Gastroesophageal sphincter (tissue), 4 donors: ENCODE measurements around the gene DAP. TPM values are rescaled to one million over a fixed set of nuclear protein-coding genes. Genes with fewer than 3 reads are reported as not detected.

Experiments
- ATAC-seq: fragments of 150-250 bp; one replicate; pipeline ENCODE4 v1.9.1; 2016; ENCODE audit warnings: mild to moderate bottlenecking, moderate library complexity
- H3K27ac ChIP-seq, 4 donors: fragments of 200-600 bp; sonication (generic) in 3 of 4; 1 replicate in 3 of 4; 2 replicates in 1 of 4; pipeline ENCODE4 v1.5.1; 2016 to 2019
- H3K27me3 ChIP-seq: fragments of 200-600 bp; sonication (generic); one replicate; pipeline ENCODE4 v1.5.1; 2019
- H3K36me3 ChIP-seq, 2 donors: fragments of 200-600 bp; sonication (generic); one replicate each; pipeline ENCODE4 v1.5.1; 2019; ENCODE audit warnings: control low read depth in 1 of 2
- H3K4me1 ChIP-seq, 3 donors: fragments of 200-600 bp; sonication (generic); 1 replicate in 2 of 3; 2 replicates in 1 of 3; pipeline ENCODE4 v1.5.1; 2016 to 2019; ENCODE audit warnings: control low read depth in 2 of 3
- H3K4me3 ChIP-seq, 2 donors: fragments of 200-600 bp; sonication (generic); one replicate each; pipeline ENCODE4 v1.5.1; 2019; ENCODE audit warnings: mild to moderate bottlenecking in 1 of 2, moderate library complexity in 1 of 2
- H3K9me3 ChIP-seq, 3 donors: fragments of 200-600 bp; sonication (generic); one replicate each; pipeline ENCODE4 v1.5.1; 2017 to 2019; ENCODE audit warnings: control low read depth in 2 of 3
- CTCF ChIP-seq, 4 experiments: fragments of 200-600 bp in 2 of 4; fragments of 450-650 bp in 2 of 4; sonication (generic) in 1 of 4; IDR thresholded peaks; one replicate each; pipeline ENCODE4 v1.5.1; 2017 to 2019; ENCODE audit warnings: antibody characterized with exemption in 4 of 4, mild to moderate bottlenecking in 2 of 4, moderate library complexity in 2 of 4
- EP300 ChIP-seq: sonication (generic); formaldehyde crosslinking; IDR thresholded peaks from one replicate; pipeline ENCODE4 v1.6.1; 2017; ENCODE audit warnings: antibody characterized with exemption, mild to moderate bottlenecking
- POLR2A ChIP-seq, 2 donors: fragments of 450-650 bp; IDR thresholded peaks; one replicate each; pipeline ENCODE4 v1.6.1; 2017; ENCODE audit warnings: antibody characterized with exemption in 2 of 2, mild to moderate bottlenecking in 2 of 2, moderate library complexity in 1 of 2
- POLR2AphosphoS5 ChIP-seq: sonication (generic); formaldehyde crosslinking; IDR thresholded peaks from one replicate; pipeline ENCODE4 v1.6.1; 2017; ENCODE audit warnings: antibody characterized with exemption
- WGBS, 2 donors: methylation state at CpG; one replicate each; pipeline ENCODE4 v1.1.5; 2018; ENCODE audit warnings: low coverage in 1 of 2; 5-methylcytosine and 5-hydroxymethylcytosine counted together
- total RNA-seq, 4 donors: library from RNA; depleted of rRNA; stranded (reverse); fragments of >200 nt; gene quantifications; one replicate each; pipeline ENCODE4 v1.1.0, GENCODE V29; 2016

Gene DAP
- total RNA-seq, 4 donors from 2014 or later = 21.8 to 41.9 (median 36.0) TPM

- no peak for ATAC-seq
- H3K36me3 ChIP-seq = peaks cover 0 to 47% of the 10 kb centered on the region in 2 donors
- no peak overlapping the region for H3K4me3 ChIP-seq
- TF ChIP-seq EP300 = no peak
- TF ChIP-seq POLR2AphosphoS5 = no peak
- no peak for TF ChIP-seq POLR2A (IDR thresholded peaks at IDR 0.05)
- no peak for TF ChIP-seq CTCF (IDR thresholded peaks at IDR 0.05)
- no peaks in the 10 kb centered on the region for H3K9me3 ChIP-seq
- 85 to 93% methylated on average over 5 to 9 of the region's 11 CpGs for WGBS, 2 donors
- no peak overlapping the region for H3K27ac ChIP-seq
- no peaks in the 10 kb centered on the region for H3K27me3 ChIP-seq
- H3K4me1 ChIP-seq = no peaks in the 10 kb centered on the region
These were observed 76.5 kb downstream of the DAP start for GRCh38 chr5:10684303-10685086.

GRCh38 chr5:10682801-10683525, 78.1 kb downstream of the DAP start:
- ATAC-seq = no peak
- TF ChIP-seq CTCF (IDR thresholded peaks at IDR 0.05) (no peak), POLR2AphosphoS5 (no peak), EP300 (no peak), POLR2A (IDR thresholded peaks at IDR 0.05) (no peak)
- no CpG with 5 or more reads among the region's 16 CpGs for WGBS, 2 donors

GRCh38 chr5:10681731-10682679, 79.0 kb downstream of the DAP start:
- Histone ChIP-seq H3K36me3 (peaks cover 0 to 70% of the 10 kb centered on the region in 2 donors), H3K4me3 (no peak overlapping the region), H3K4me1 (no peaks in the 10 kb centered on the region), H3K27ac (no peak overlapping the region), H3K9me3 (peaks cover 0 to 7% (median 0%) of the 10 kb centered on the region in 3 donors), H3K27me3 (no peaks in the 10 kb centered on the region)
- TF ChIP-seq EP300 (no peak), POLR2AphosphoS5 (no peak), CTCF (IDR thresholded peaks at IDR 0.05) (no peak), POLR2A (IDR thresholded peaks at IDR 0.05) (no peak)
- 80 to 92% methylated on average over 1 to 12 of the region's 22 CpGs for WGBS, 2 donors
- no peak for ATAC-seq

More at GRCh38 chr5:10682801-10683525, 78.1 kb downstream of the DAP start:
- Histone ChIP-seq H3K4me1 (no peaks in the 10 kb centered on the region), H3K27me3 (no peaks in the 10 kb centered on the region), H3K4me3 (no peak overlapping the region), H3K9me3 (no peaks in the 10 kb centered on the region), H3K27ac (no peak overlapping the region), H3K36me3 (peaks cover 0 to 62% of the 10 kb centered on the region in 2 donors)

GRCh38 chr5:10680876-10681481, 80.1 kb downstream of the DAP start:
- Histone ChIP-seq H3K4me3 (no peak overlapping the region), H3K27ac (no peak overlapping the region), H3K4me1 (no peaks in the 10 kb centered on the region), H3K27me3 (peaks cover 3% of the 10 kb centered on the region), H3K36me3 (peaks cover 0 to 70% of the 10 kb centered on the region in 2 donors), H3K9me3 (peaks cover 0 to 9% (median 0%) of the 10 kb centered on the region in 3 donors)
- no peak for ATAC-seq
- 100% methylated on average over 3 of the region's 17 CpGs; no CpG with 5 or more reads in 1 of the 2 donors for WGBS, 2 donors
- no peak for TF ChIP-seq POLR2AphosphoS5
- no peak for TF ChIP-seq POLR2A (IDR thresholded peaks at IDR 0.05)
- no peak for TF ChIP-seq CTCF (IDR thresholded peaks at IDR 0.05)
- TF ChIP-seq EP300 = no peak
